GM23248 (cell line): Measurements from ENCODE around the gene RAI1.

Experiments
- EZH2 ChIP-seq: fragments of 200-600 bp; sonication (generic); IDR thresholded peaks from 2 replicates; pipeline ENCODE4 v1.6.1; 2018; ENCODE audit warnings: antibody characterized with exemption, mild to moderate bottlenecking; ENCODE audit not compliant: insufficient read depth, poor library complexity, severe bottlenecking
- EZH2phosphoT487 ChIP-seq: fragments of 200-600 bp; sonication (generic); IDR thresholded peaks from 2 replicates; pipeline ENCODE4 v1.6.1; 2018; ENCODE audit warnings: antibody characterized with exemption, moderate library complexity, mild to moderate bottlenecking, low read depth; ENCODE audit not compliant: insufficient read depth

- TF ChIP-seq EZH2phosphoT487 = no peak
- TF ChIP-seq EZH2 = no peak
Measured at GRCh38 chr17:17732892-17733670, 51.8 kb downstream of the RAI1 start.
